Keratinocyte (primary cell): ENCODE measurements around the gene GPC3.

Experiments used
- CTCF ChIP-seq, 3 experiments: IDR thresholded peaks in 1 of 3; conservative IDR thresholded peaks in 1 of 3; optimal IDR thresholded peaks in 1 of 3; 2 replicates in 2 of 3; 3 replicates in 1 of 3; pipeline versions ENCODE3 to v1.5.1; 2011; ENCODE audit warnings: low read length in 3 of 3, mild to moderate bottlenecking in 3 of 3, moderate library complexity in 2 of 3, control low read depth in 1 of 3, inconsistent platforms in 1 of 3; ENCODE audit not compliant: insufficient read depth in 2 of 3; ENCODE audit errors: extremely low read depth in 1 of 3
- EZH2 ChIP-seq: IDR thresholded peaks from one replicate; pipeline ENCODE4 v1.6.1; 2012; ENCODE audit warnings: inconsistent platforms, mild to moderate bottlenecking, low read length, moderate library complexity

GRCh38 chrX:133527825-133528224, 457.6 kb downstream of the GPC3 start:
- TF ChIP-seq CTCF (optimal IDR thresholded peaks at IDR 0.05 in 1 of 3, IDR thresholded peaks at IDR 0.05 in 1 of 3, conservative IDR thresholded peaks at IDR 0.05 in 1 of 3; ENCODE audit: extremely low read depth in 1 of 3, insufficient read depth in 2 of 3, low read length in 3 of 3) (no peak), EZH2 (no peak)
